Body of pancreas (tissue), 4 donors: ENCODE data around the gene SAMMSON. TPM values are rescaled to one million over a fixed set of nuclear protein-coding genes. Genes with fewer than 3 reads are reported as not detected.
A peak's percentile ranks its signal among the peaks of the same experiment; 100 is the strongest.

Source experiments
- ATAC-seq: fragments of 150-250 bp; one replicate; pipeline ENCODE4 v1.9.1; 2016
- DNase-seq, 4 donors: peaks; one replicate each; pipeline ENCODE4 v3.0.0-alpha.2; 2019
- H3K27ac ChIP-seq, 4 donors: fragments of 200-600 bp; sonication (generic); 1 replicate in 3 of 4; 2 replicates in 1 of 4; pipeline versions ENCODE4 v1.5.1 to v1.6.1; 2016 to 2019; ENCODE audit warnings: mild to moderate bottlenecking in 1 of 4, mixed read lengths in 1 of 4, moderate library complexity in 1 of 4
- H3K27me3 ChIP-seq, 2 donors: fragments of 200-600 bp; sonication (generic); one replicate each; pipeline ENCODE4 v1.6.0; 2016; ENCODE audit warnings: mild to moderate bottlenecking in 1 of 2
- H3K36me3 ChIP-seq, 2 donors: fragments of 200-600 bp; sonication (generic); replicated peaks in 1 of 2; 2 replicates each; pipeline ENCODE4 v1.5.1; 2016; ENCODE audit warnings: low read depth in 2 of 2; ENCODE audit not compliant: insufficient read depth in 1 of 2
- H3K4me1 ChIP-seq: fragments of 200-600 bp; sonication (generic); one replicate; pipeline ENCODE4 v1.6.0; 2016
- H3K4me3 ChIP-seq, 2 donors: fragments of 200-600 bp; sonication (generic); 1 replicate in 1 of 2; 2 replicates in 1 of 2; pipeline ENCODE4 v1.5.1; 2016 to 2019
- H3K9me3 ChIP-seq, 3 donors: fragments of 200-600 bp; sonication (generic); 1 replicate in 2 of 3; 2 replicates in 1 of 3; pipeline ENCODE4 v1.5.1; 2016
- CTCF ChIP-seq, 7 experiments: fragments of 450-650 bp in 4 of 7; fragments of 200-600 bp in 3 of 7; sonication (generic) in 3 of 7; IDR thresholded peaks; one replicate each; pipeline ENCODE4 v1.5.1; 2016 to 2019; ENCODE audit warnings: antibody characterized with exemption in 7 of 7
- POLR2A ChIP-seq, 3 donors: fragments of 450-650 bp; IDR thresholded peaks; one replicate each; pipeline ENCODE4 v1.6.1; 2016; ENCODE audit warnings: antibody characterized with exemption in 3 of 3, mild to moderate bottlenecking in 2 of 3
- WGBS, 2 donors: methylation state at CpG; one replicate each; pipeline ENCODE4 v1.1.5; 2017; 5-methylcytosine and 5-hydroxymethylcytosine counted together
- intact Hi-C: fragments of 100-400 bp; cut with DNase I; formaldehyde crosslinking; loops from one replicate; pipeline ENCODE4 v1.15.1; 2023
- total RNA-seq, 2 donors: library from RNA; depleted of rRNA; stranded (reverse); fragments of >200 nt; gene quantifications; one replicate each; pipeline ENCODE4 v1.1.0, GENCODE V29; 2016

The SAMMSON gene
- total RNA-seq, 2 donors from 2014 or later, result 2.1 TPM; not detected in 1

DNA sequence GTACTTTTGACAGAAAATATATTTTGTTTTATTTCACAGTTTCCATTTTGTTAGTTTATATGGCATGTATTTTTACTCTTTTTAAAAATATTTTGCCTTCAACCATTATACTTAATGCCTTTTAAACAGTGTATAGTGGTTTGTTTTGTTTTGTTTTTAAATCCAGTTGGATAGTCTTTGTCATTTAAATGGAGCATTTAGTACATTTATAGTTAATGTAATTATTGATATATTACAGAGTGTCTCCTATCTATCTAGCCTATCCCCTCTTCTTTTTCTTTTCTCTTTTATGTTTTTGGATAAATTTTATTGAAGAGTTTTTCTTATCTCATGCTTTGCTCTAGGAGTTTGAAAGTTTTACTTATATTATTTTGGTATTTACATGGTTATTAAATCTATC lies 3.6 kb downstream of the SAMMSON start:
- DNase-seq (no peak), ATAC-seq (no peak)
- H3K27me3 ChIP-seq, result no peaks in the 10 kb centered on the region
- H3K4me3 ChIP-seq, result no peak overlapping the region
- TF ChIP-seq POLR2A (IDR thresholded peaks at IDR 0.05), result no peak
- no peak for TF ChIP-seq CTCF (IDR thresholded peaks at IDR 0.05)
- peaks cover 9% of the 10 kb centered on the region for H3K4me1 ChIP-seq
- H3K9me3 ChIP-seq, result no peaks in the 10 kb centered on the region
- H3K27ac ChIP-seq, result no peak overlapping the region
- H3K36me3 ChIP-seq, result no peaks in the 10 kb centered on the region
- intact Hi-C loops, result no loop called here

DNA sequence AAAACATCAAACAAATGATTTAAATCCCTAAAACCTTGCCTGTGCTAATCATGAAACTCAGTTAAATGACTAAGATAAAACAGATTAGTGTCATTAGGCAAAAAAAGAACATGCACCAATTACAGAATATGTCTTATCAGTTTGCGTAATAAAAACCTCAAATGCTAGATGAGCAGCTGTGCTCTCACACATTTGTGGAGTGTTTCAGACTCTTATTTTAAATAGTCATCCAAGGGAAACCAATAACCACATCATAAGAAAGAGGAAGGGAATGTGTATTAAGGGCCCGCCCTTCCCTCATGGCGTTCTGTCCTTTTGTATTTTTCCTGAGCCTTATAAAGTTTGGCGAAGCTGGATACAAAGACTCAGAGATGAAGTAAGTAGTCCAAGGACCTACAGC lies 6.6 kb downstream of the SAMMSON start:
- ATAC-seq, result no peak
- TF ChIP-seq POLR2A (IDR thresholded peaks at IDR 0.05) (no peak), CTCF (IDR thresholded peaks at IDR 0.05) (no peak)
- no peaks in the 10 kb centered on the region for H3K36me3 ChIP-seq
- DNase-seq, result no peak
- no peaks in the 10 kb centered on the region for H3K27me3 ChIP-seq
- WGBS, 2 donors, result 66 to 90% methylated on average over 4 of the region's 4 CpGs
- no peak overlapping the region for H3K4me3 ChIP-seq
- H3K27ac ChIP-seq, result no peak overlapping the region
- intact Hi-C loops, result no loop called here
- no peaks in the 10 kb centered on the region for H3K4me1 ChIP-seq
- no peaks in the 10 kb centered on the region for H3K9me3 ChIP-seq

DNA sequence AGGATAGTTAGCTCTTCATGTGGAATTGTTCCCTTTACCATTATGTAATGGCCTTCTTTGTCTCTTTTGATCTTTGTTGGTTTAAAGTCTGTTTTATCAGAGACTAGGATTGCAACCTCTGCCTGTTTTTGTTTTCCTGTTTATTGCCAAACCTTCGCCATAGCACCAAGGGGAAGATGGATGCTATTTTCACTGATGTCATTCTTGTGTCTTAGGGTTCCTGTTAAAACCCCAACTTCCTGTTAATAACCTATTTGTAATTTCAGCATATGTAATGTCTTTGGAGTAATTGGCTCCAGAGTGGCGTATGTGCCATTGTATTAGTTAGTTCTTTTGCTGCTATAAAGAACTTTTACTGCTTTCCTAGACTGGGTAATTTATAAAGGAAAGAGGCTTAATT lies 10.8 kb downstream of the SAMMSON start:
- TF ChIP-seq CTCF (IDR thresholded peaks at IDR 0.05) (no peak), POLR2A (IDR thresholded peaks at IDR 0.05) (no peak)
- no peaks in the 10 kb centered on the region for H3K9me3 ChIP-seq
- no peak overlapping the region for H3K27ac ChIP-seq
- H3K27me3 ChIP-seq, result no peaks in the 10 kb centered on the region
- intact Hi-C loops, result no loop called here
- whole genome bisulfite sequencing, 2 donors, result 71 to 91% methylated on average over 2 of the region's 2 CpGs
- DNase-seq (no peak), ATAC-seq (no peak)
- H3K36me3 ChIP-seq, result no peaks in the 10 kb centered on the region
- peaks cover 10% of the 10 kb centered on the region for H3K4me1 ChIP-seq
- no peak overlapping the region for H3K4me3 ChIP-seq

DNA sequence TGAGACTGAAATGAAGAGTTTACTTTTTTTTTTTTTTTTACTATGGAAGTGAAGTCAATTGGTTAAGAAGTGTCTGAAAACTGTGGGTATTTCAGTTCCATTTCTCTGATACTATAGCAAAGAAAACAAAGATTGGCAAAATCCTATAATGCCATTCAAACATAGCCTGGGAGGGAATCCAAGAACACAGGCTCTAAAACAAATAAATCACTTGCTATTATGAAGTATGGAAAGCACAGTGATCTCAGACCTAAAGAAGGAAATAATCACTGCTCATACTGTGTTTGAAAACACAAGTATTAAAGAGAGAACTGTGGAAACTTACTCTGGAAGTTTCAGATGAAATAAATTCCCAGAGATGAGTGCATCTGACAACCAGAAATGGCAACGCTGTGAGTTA lies 12.0 kb downstream of the SAMMSON start:
- Histone ChIP-seq H3K27ac (peak overlapping the region in 2 of 4 donors; percentile 4 to 61), H3K4me3 (no peak overlapping the region), H3K27me3 (no peaks in the 10 kb centered on the region), H3K4me1 (peaks cover 10% of the 10 kb centered on the region), H3K36me3 (no peaks in the 10 kb centered on the region), H3K9me3 (no peaks in the 10 kb centered on the region)
- TF ChIP-seq CTCF (IDR thresholded peaks at IDR 0.05), result no peak
- TF ChIP-seq POLR2A (IDR thresholded peaks at IDR 0.05), result no peak
- ATAC-seq (no peak), DNase-seq (no peak)
- intact Hi-C loops, result no loop called here
- 19 to 31% methylated on average over 1 of the region's 1 CpG for WGBS, 2 donors

GRCh38 chr3:70020906-70021660 lies 21.6 kb downstream of the SAMMSON start:
- H3K27me3 ChIP-seq, result no peaks in the 10 kb centered on the region
- H3K27ac ChIP-seq, result no peak overlapping the region
- intact Hi-C loops, result no loop called here
- H3K4me3 ChIP-seq, result no peak overlapping the region
- H3K36me3 ChIP-seq, result no peaks in the 10 kb centered on the region
- DNase-seq (no peak), ATAC-seq (no peak)
- no peaks in the 10 kb centered on the region for H3K4me1 ChIP-seq
- 63 to 73% methylated on average over 3 of the region's 3 CpGs for WGBS, 2 donors
- TF ChIP-seq POLR2A (IDR thresholded peaks at IDR 0.05) (no peak), CTCF (IDR thresholded peaks at IDR 0.05) (no peak)
- H3K9me3 ChIP-seq, result no peaks in the 10 kb centered on the region
